Amniotic stem cell (primary cell): ENCODE data around the gene BCL11B.

Experiments
- DNase-seq: peaks from one replicate; lab custom pipeline; 2025; lab: John Stamatoyannopoulos, UW

BCL11B gene

GRCh38 chr14:99136047-99136400 lies 136.0 kb downstream of the BCL11B start:
- DNase-seq, result no peak

GRCh38 chr14:99134516-99135046 lies 137.4 kb downstream of the BCL11B start:
- no peak for DNase-seq

- no peak for DNase-seq
Observed at GRCh38 chr14:99133636-99134515, 138.1 kb downstream of the BCL11B start.

- DNase-seq, result no peak
Observed at GRCh38 chr14:99132821-99133635, 139.0 kb downstream of the BCL11B start.

- DNase-seq, result no peak
Observed at GRCh38 chr14:99131632-99132271, 140.2 kb downstream of the BCL11B start.

GRCh38 chr14:99129998-99130397 lies 142.0 kb downstream of the BCL11B start:
- DNase-seq, result no peak

- no peak for DNase-seq
Observed at GRCh38 chr14:99129211-99129696, 142.7 kb downstream of the BCL11B start.

- no peak for DNase-seq
Observed at GRCh38 chr14:99128185-99128584, 143.8 kb downstream of the BCL11B start.

GRCh38 chr14:99127651-99128167 lies 144.3 kb downstream of the BCL11B start:
- DNase-seq, result no peak

- no peak for DNase-seq
Observed at GRCh38 chr14:99125616-99126431, 146.2 kb downstream of the BCL11B start.

- no peak for DNase-seq
Observed at GRCh38 chr14:99125113-99125512, 146.9 kb downstream of the BCL11B start.

- DNase-seq, result no peak
Observed at GRCh38 chr14:99124482-99125105, 147.4 kb downstream of the BCL11B start.

- no peak for DNase-seq
Observed at GRCh38 chr14:99123208-99123870, 148.7 kb downstream of the BCL11B start.

GRCh38 chr14:99122521-99123125 lies 149.4 kb downstream of the BCL11B start:
- no peak for DNase-seq

- DNase-seq, result no peak
Observed at GRCh38 chr14:99121319-99121875, 150.6 kb downstream of the BCL11B start.

- DNase-seq, result no peak
Observed at GRCh38 chr14:99120526-99121318, 151.3 kb downstream of the BCL11B start.

- no peak for DNase-seq
Observed at GRCh38 chr14:99119554-99120525, 152.2 kb downstream of the BCL11B start.
